ENCODE measurements around the gene TRAPPC10.
A peak's percentile ranks its signal among the peaks of the same experiment; 100 is the strongest.

TRAPPC10 gene

GRCh38 chr21:44018813-44019567, 6.9 kb downstream of the TRAPPC10 start:
- H2AFZ ChIP-seq (ENCODE audit: low read length, unreplicated experiment), result no peak overlapping the region
- H3K4me1 ChIP-seq (ENCODE audit: control insufficient read depth, insufficient read depth, low read length, unreplicated experiment), result peaks cover 15% of the 10 kb centered on the region
- no peaks in the 10 kb centered on the region for H3K27me3 ChIP-seq (ENCODE audit: insufficient read depth, low read length)
- H3K79me2 ChIP-seq (ENCODE audit: control insufficient read depth, insufficient read depth, low read length, unreplicated experiment), result peaks cover 90% of the 10 kb centered on the region
- no peak overlapping the region for H3K4me3 ChIP-seq (ENCODE audit: low read depth, low read length)
- H3K27ac ChIP-seq (ENCODE audit: low read depth, low read length), result no peak overlapping the region
- no peaks in the 10 kb centered on the region for H3K36me3 ChIP-seq (ENCODE audit: insufficient read depth, low read length)

GRCh38 chr21:44019568-44019958, 7.5 kb downstream of the TRAPPC10 start:
- Histone ChIP-seq H3K4me1 (ENCODE audit: control insufficient read depth, insufficient read depth, low read length, unreplicated experiment) (peaks cover 13% of the 10 kb centered on the region), H3K27me3 (ENCODE audit: insufficient read depth, low read length) (no peaks in the 10 kb centered on the region), H3K4me3 (ENCODE audit: low read depth, low read length) (no peak overlapping the region), H3K36me3 (ENCODE audit: insufficient read depth, low read length) (no peaks in the 10 kb centered on the region), H2AFZ (ENCODE audit: low read length, unreplicated experiment) (no peak overlapping the region), H3K79me2 (ENCODE audit: control insufficient read depth, insufficient read depth, low read length, unreplicated experiment) (peaks cover 90% of the 10 kb centered on the region), H3K27ac (ENCODE audit: low read depth, low read length) (no peak overlapping the region)

GRCh38 chr21:44020551-44020950, 8.4 kb downstream of the TRAPPC10 start:
- Histone ChIP-seq H3K27ac (ENCODE audit: low read depth, low read length) (no peak overlapping the region), H3K4me1 (ENCODE audit: control insufficient read depth, insufficient read depth, low read length, unreplicated experiment) (peaks cover 16% of the 10 kb centered on the region), H3K4me3 (ENCODE audit: low read depth, low read length) (no peak overlapping the region), H3K36me3 (ENCODE audit: insufficient read depth, low read length) (no peaks in the 10 kb centered on the region), H3K79me2 (ENCODE audit: control insufficient read depth, insufficient read depth, low read length, unreplicated experiment) (peaks cover 89% of the 10 kb centered on the region), H3K27me3 (ENCODE audit: insufficient read depth, low read length) (no peaks in the 10 kb centered on the region), H2AFZ (ENCODE audit: low read length, unreplicated experiment) (no peak overlapping the region)

- peaks cover 89% of the 10 kb centered on the region for H3K79me2 ChIP-seq (ENCODE audit: control insufficient read depth, insufficient read depth, low read length, unreplicated experiment)
- H3K4me1 ChIP-seq (ENCODE audit: control insufficient read depth, insufficient read depth, low read length, unreplicated experiment), result peaks cover 18% of the 10 kb centered on the region
- H3K36me3 ChIP-seq (ENCODE audit: insufficient read depth, low read length), result no peaks in the 10 kb centered on the region
- H3K27ac ChIP-seq (ENCODE audit: low read depth, low read length), result no peak overlapping the region
- no peaks in the 10 kb centered on the region for H3K27me3 ChIP-seq (ENCODE audit: insufficient read depth, low read length)
- no peak overlapping the region for H2AFZ ChIP-seq (ENCODE audit: low read length, unreplicated experiment)
- H3K4me3 ChIP-seq (ENCODE audit: low read depth, low read length), result no peak overlapping the region
Observed at GRCh38 chr21:44021064-44021463, 9.0 kb downstream of the TRAPPC10 start.

DNA sequence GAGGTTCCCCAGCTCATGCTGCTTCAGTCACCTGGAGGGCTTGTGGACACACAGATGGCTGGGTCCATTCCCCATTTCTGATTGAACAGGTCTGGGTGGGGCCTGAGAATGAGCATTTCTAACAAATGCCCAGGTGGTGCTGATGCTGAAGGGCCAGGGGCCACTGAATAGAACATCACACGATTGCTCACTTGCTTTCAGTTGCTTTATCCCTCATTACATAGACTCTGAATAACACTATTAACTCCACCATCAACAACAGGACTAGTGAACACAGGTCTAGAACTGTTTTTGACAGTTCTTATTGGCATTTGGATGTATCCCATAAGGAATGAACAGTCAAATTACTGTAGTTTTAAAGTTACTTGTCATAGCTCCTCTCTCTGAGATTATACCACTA, 12.1 kb downstream of the TRAPPC10 start:
- peaks cover 19% of the 10 kb centered on the region for H3K4me1 ChIP-seq (ENCODE audit: control insufficient read depth, insufficient read depth, low read length, unreplicated experiment)
- H3K4me3 ChIP-seq (ENCODE audit: low read depth, low read length), result no peak overlapping the region
- no peaks in the 10 kb centered on the region for H3K27me3 ChIP-seq (ENCODE audit: insufficient read depth, low read length)
- peaks cover 92% of the 10 kb centered on the region for H3K79me2 ChIP-seq (ENCODE audit: control insufficient read depth, insufficient read depth, low read length, unreplicated experiment)
- H3K36me3 ChIP-seq (ENCODE audit: insufficient read depth, low read length), result no peaks in the 10 kb centered on the region
- H3K27ac ChIP-seq (ENCODE audit: low read depth, low read length), result no peak overlapping the region
- no peak overlapping the region for H2AFZ ChIP-seq (ENCODE audit: low read length, unreplicated experiment)

GRCh38 chr21:44024887-44025353, 12.8 kb downstream of the TRAPPC10 start:
- no peaks in the 10 kb centered on the region for H3K27me3 ChIP-seq (ENCODE audit: insufficient read depth, low read length)
- peak overlapping the region; percentile 30; the same call in 1 of the 2 replicates for H3K27ac ChIP-seq (ENCODE audit: low read depth, low read length)
- peaks cover 92% of the 10 kb centered on the region for H3K79me2 ChIP-seq (ENCODE audit: control insufficient read depth, insufficient read depth, low read length, unreplicated experiment)
- H3K4me3 ChIP-seq (ENCODE audit: low read depth, low read length), result no peak overlapping the region
- H2AFZ ChIP-seq (ENCODE audit: low read length, unreplicated experiment), result no peak overlapping the region
- peaks cover 19% of the 10 kb centered on the region for H3K4me1 ChIP-seq (ENCODE audit: control insufficient read depth, insufficient read depth, low read length, unreplicated experiment)
- no peaks in the 10 kb centered on the region for H3K36me3 ChIP-seq (ENCODE audit: insufficient read depth, low read length)

GRCh38 chr21:44027607-44028286, 15.6 kb downstream of the TRAPPC10 start:
- Histone ChIP-seq H3K79me2 (ENCODE audit: control insufficient read depth, insufficient read depth, low read length, unreplicated experiment) (peaks cover 91% of the 10 kb centered on the region), H3K27me3 (ENCODE audit: insufficient read depth, low read length) (no peaks in the 10 kb centered on the region), H3K36me3 (ENCODE audit: insufficient read depth, low read length) (no peaks in the 10 kb centered on the region), H3K4me1 (ENCODE audit: control insufficient read depth, insufficient read depth, low read length, unreplicated experiment) (peaks cover 19% of the 10 kb centered on the region), H3K27ac (ENCODE audit: low read depth, low read length) (no peak overlapping the region), H2AFZ (ENCODE audit: low read length, unreplicated experiment) (no peak overlapping the region), H3K4me3 (ENCODE audit: low read depth, low read length) (no peak overlapping the region)

DNA sequence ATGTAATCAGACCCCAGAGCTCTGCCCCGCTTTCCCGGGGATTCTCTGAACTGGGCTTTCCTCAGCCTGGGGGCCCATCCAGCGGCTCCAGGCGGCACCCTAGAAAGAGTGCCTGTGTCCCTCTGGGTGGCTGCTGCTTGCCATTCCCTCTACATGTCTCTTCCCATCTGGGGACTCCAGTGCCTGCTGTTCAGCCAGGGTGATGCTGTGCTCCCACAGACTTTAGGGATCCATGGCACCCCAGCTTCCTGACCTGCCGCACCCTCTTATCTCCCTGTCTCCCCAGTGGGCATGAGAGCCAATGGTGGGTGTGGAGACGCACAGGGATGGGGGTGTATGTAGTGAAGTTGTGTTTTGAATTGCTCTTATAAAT, 16.2 kb downstream of the TRAPPC10 start:
- H3K27me3 ChIP-seq (ENCODE audit: insufficient read depth, low read length), result no peaks in the 10 kb centered on the region
- no peaks in the 10 kb centered on the region for H3K36me3 ChIP-seq (ENCODE audit: insufficient read depth, low read length)
- no peak overlapping the region for H3K27ac ChIP-seq (ENCODE audit: low read depth, low read length)
- H2AFZ ChIP-seq (ENCODE audit: low read length, unreplicated experiment), result no peak overlapping the region
- no peak overlapping the region for H3K4me3 ChIP-seq (ENCODE audit: low read depth, low read length)
- H3K79me2 ChIP-seq (ENCODE audit: control insufficient read depth, insufficient read depth, low read length, unreplicated experiment), result peaks cover 85% of the 10 kb centered on the region
- peaks cover 19% of the 10 kb centered on the region for H3K4me1 ChIP-seq (ENCODE audit: control insufficient read depth, insufficient read depth, low read length, unreplicated experiment)

DNA sequence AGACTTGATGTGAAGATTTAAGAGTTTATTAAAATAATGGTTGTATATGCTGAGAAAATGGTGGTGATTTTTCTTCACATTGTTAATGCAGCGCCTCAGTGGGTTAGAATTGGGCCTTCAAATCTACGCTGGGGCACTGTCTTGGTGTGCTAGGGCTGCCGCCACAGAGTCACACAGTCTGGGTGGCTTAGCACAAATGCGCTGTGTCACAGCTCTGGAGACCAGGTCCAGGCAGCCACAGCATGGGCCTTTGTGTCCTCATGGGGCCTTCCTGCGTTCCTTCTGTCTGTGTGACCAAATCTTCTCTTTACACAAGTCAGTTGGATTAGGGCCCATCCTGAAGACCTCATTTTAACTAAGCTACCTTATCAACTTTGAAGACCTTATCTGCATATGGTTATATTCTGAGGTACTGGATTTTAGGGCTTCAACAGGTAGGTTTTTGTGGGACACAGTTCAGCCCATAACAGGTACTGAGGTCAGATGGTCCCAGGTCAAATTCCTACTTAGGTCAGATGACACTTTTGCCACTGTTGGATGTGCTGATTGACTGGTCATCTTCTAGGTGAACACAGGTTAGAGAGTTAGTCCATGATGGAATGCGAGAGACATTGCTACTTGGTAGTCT, 17.5 kb downstream of the TRAPPC10 start:
- H3K27me3 ChIP-seq (ENCODE audit: insufficient read depth, low read length), result no peaks in the 10 kb centered on the region
- no peak overlapping the region for H3K27ac ChIP-seq (ENCODE audit: low read depth, low read length)
- peaks cover 73% of the 10 kb centered on the region for H3K79me2 ChIP-seq (ENCODE audit: control insufficient read depth, insufficient read depth, low read length, unreplicated experiment)
- H2AFZ ChIP-seq (ENCODE audit: low read length, unreplicated experiment), result no peak overlapping the region
- peaks cover 16% of the 10 kb centered on the region for H3K4me1 ChIP-seq (ENCODE audit: control insufficient read depth, insufficient read depth, low read length, unreplicated experiment)
- H3K4me3 ChIP-seq (ENCODE audit: low read depth, low read length), result no peak overlapping the region
- no peaks in the 10 kb centered on the region for H3K36me3 ChIP-seq (ENCODE audit: insufficient read depth, low read length)

DNA sequence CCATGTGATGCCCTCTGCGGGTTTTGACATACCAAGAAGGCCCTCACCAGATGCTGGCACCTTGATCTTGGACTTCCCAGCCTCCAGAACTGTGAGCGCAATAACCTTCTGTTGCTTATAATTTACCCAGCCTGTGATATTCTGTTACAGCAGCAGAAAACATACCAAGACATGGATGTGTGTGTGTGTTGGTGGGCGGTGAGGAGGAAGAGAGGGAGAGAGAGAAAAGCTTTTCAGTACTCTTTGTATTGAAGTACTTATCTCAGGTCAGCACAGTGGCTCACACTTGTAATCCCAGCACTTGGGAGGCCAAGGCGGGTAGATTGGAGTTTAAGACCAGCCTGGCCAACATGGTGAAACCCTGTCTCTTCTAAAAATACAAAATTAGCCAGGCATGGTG, 23.1 kb downstream of the TRAPPC10 start:
- Histone ChIP-seq H3K36me3 (ENCODE audit: insufficient read depth, low read length) (peaks cover 12% of the 10 kb centered on the region; the same call in 1 of the 2 replicates), H3K27me3 (ENCODE audit: insufficient read depth, low read length) (no peaks in the 10 kb centered on the region), H3K27ac (ENCODE audit: low read depth, low read length) (no peak overlapping the region), H3K79me2 (ENCODE audit: control insufficient read depth, insufficient read depth, low read length, unreplicated experiment) (peaks cover 27% of the 10 kb centered on the region), H3K4me3 (ENCODE audit: low read depth, low read length) (no peak overlapping the region), H2AFZ (ENCODE audit: low read length, unreplicated experiment) (no peak overlapping the region), H3K4me1 (ENCODE audit: control insufficient read depth, insufficient read depth, low read length, unreplicated experiment) (no peaks in the 10 kb centered on the region)

All from ACC112 (cell line).